ENCODE results near the gene RNF25.

RNF25 gene

GRCh38 chr2:218622606-218623365 lies 49.0 kb downstream of the RNF25 start:
- DNase-seq, result no peak

- no peak for DNase-seq
Measured at GRCh38 chr2:218621007-218621406, 50.8 kb downstream of the RNF25 start.

DNA sequence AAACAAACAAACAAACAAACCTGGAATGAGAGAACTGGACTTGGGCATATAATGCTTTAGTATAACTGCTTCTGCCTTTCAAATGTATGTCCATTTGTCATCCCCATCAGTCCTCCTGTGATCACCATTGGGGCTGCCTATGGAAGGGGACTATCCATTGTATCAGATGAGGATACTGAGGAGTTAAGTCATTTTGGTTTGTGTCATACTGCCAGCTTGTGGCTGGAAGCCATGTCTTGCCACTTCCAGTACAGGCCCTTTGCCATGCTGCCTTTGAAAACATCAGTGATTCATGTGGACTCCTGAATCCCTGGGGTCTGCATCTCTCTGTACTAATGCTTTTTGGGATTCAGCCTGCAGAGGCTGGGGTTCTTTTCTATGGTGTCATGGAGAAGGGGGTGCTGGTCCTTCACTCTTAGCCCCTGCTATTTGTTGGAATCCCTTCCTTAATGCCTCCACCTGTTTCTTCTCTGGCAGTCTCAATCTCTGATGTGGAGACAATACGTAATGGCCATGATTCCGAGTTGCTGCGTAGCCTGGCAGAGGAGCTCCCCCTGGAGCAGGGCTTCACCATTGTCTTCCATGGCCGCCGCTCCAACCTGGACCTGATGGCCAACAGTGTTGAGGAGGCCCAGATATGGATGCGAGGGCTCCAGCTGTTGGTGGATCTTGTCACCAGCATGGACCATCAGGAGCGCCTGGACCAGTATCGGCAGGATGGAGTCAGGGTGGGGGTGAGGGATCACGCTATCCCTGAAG lies 53.5 kb downstream of the RNF25 start:
- DNase-seq, result no peak

GRCh38 chr2:218615868-218616315 lies 55.9 kb downstream of the RNF25 start:
- DNase-seq, result no peak

Measured in T1000 (cell line).